Upper lobe of left lung (tissue), 4 donors: Measurements from ENCODE around the gene ARL3.

Experiments
- CTCF ChIP-seq, 6 experiments: fragments of 450-650 bp in 4 of 6; fragments of 200-600 bp in 2 of 6; sonication (generic) in 2 of 6; IDR thresholded peaks; one replicate each; pipeline ENCODE4 v1.5.1; 2016 to 2019; ENCODE audit warnings: antibody characterized with exemption in 6 of 6
- EP300 ChIP-seq, 4 donors: sonication (generic); formaldehyde crosslinking; IDR thresholded peaks; one replicate each; pipeline ENCODE4 v1.5.1; 2017; ENCODE audit warnings: antibody characterized with exemption in 4 of 4, control low read depth in 2 of 4
- POLR2A ChIP-seq, 4 donors: fragments of 450-650 bp; IDR thresholded peaks; one replicate each; pipeline ENCODE4 v1.5.1; 2016 to 2017; ENCODE audit warnings: antibody characterized with exemption in 4 of 4, mild to moderate bottlenecking in 2 of 4

- no peak for TF ChIP-seq EP300 (IDR thresholded peaks at IDR 0.05)
- TF ChIP-seq POLR2A (IDR thresholded peaks at IDR 0.05) = no peak
- TF ChIP-seq CTCF (IDR thresholded peaks at IDR 0.05) = no peak
Measured at GRCh38 chr10:102631525-102632393, 82.4 kb downstream of the ARL3 start.
